Mammary epithelial cell (primary cell): ENCODE data around the gene EFNA5.

ENCODE experiments used
- CTCF ChIP-seq, 2 donors: IDR thresholded peaks in 1 of 2; conservative IDR thresholded peaks in 1 of 2; 2 replicates each; pipeline ENCODE4 v1.5.1; 2011 to 2012; ENCODE audit warnings: inconsistent platforms in 2 of 2, low read length in 2 of 2, mild to moderate bottlenecking in 2 of 2, control low read depth in 1 of 2, low read depth in 1 of 2; ENCODE audit not compliant: insufficient read depth in 1 of 2; ENCODE audit errors: extremely low read depth in 1 of 2
- EZH2 ChIP-seq: IDR thresholded peaks from 2 replicates; pipeline ENCODE4 v1.6.1; 2012; ENCODE audit warnings: low read length, inconsistent platforms, borderline replicate concordance

GRCh38 chr5:107408564-107408963 is 262.2 kb downstream of the EFNA5 start:
- TF ChIP-seq EZH2 (no peak), CTCF (conservative IDR thresholded peaks at IDR 0.05 in 1 of 2, IDR thresholded peaks at IDR 0.05 in 1 of 2; ENCODE audit: extremely low read depth in 1 of 2, insufficient read depth in 1 of 2, low read depth in 1 of 2, low read length in 2 of 2) (no peak)
